ENCODE measurements around the gene PLPP4. TPM values are rescaled to one million over a fixed set of nuclear protein-coding genes. Genes with fewer than 3 reads are reported as not detected.

PLPP4 gene
- total and polyA plus RNA-seq, 10 of the 15 experiments (the other 5 are each of a cell fraction or from before 2014, with no cell fraction given), result 0.08 to 3.1 (median 0.26) TPM; not detected in 3

DNA sequence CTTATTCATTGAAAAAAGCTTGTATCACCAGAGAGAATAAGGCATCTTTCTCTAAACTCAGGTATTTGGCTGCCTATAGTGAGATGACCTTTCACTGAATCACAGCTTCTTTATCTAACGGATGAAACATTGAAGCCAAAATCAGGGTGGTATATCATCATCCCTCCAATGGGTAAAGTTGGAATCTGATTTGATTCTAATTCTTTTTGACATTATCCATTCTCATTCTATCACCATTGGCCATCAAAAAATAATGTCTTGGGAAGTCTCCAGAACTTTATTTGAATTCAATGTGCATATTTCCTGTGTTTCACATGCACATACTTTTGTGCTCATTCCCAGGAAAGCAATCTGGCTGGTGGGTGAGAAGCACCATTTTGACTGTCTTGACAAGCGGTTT, 95.2 kb downstream of the PLPP4 start (continued):
- TF ChIP-seq EED (IDR thresholded peaks at IDR 0.05; ENCODE audit: low read depth), result no peak
- no peak for TF ChIP-seq WRNIP1 (IDR thresholded peaks at IDR 0.05; ENCODE audit: borderline replicate concordance, low read depth, low read length)
- TF ChIP-seq, protein P1, sequence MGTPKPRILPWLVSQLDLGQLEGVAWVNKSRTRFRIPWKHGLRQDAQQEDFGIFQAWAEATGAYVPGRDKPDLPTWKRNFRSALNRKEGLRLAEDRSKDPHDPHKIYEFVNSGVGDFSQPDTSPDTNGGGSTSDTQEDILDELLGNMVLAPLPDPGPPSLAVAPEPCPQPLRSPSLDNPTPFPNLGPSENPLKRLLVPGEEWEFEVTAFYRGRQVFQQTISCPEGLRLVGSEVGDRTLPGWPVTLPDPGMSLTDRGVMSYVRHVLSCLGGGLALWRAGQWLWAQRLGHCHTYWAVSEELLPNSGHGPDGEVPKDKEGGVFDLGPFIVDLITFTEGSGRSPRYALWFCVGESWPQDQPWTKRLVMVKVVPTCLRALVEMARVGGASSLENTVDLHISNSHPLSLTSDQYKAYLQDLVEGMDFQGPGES (IDR thresholded peaks at IDR 0.05), result no peak
- no peak for TF ChIP-seq SREBF1 (IDR thresholded peaks at IDR 0.05; ENCODE audit: low read length)
- no peak for TF ChIP-seq NFXL1 (IDR thresholded peaks at IDR 0.05; ENCODE audit: borderline replicate concordance)
- TF ChIP-seq, protein P2, sequence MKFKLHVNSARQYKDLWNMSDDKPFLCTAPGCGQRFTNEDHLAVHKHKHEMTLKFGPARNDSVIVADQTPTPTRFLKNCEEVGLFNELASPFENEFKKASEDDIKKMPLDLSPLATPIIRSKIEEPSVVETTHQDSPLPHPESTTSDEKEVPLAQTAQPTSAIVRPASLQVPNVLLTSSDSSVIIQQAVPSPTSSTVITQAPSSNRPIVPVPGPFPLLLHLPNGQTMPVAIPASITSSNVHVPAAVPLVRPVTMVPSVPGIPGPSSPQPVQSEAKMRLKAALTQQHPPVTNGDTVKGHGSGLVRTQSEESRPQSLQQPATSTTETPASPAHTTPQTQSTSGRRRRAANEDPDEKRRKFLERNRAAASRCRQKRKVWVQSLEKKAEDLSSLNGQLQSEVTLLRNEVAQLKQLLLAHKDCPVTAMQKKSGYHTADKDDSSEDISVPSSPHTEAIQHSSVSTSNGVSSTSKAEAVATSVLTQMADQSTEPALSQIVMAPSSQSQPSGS (IDR thresholded peaks at IDR 0.05; ENCODE audit: low read length), result no peak

DNA sequence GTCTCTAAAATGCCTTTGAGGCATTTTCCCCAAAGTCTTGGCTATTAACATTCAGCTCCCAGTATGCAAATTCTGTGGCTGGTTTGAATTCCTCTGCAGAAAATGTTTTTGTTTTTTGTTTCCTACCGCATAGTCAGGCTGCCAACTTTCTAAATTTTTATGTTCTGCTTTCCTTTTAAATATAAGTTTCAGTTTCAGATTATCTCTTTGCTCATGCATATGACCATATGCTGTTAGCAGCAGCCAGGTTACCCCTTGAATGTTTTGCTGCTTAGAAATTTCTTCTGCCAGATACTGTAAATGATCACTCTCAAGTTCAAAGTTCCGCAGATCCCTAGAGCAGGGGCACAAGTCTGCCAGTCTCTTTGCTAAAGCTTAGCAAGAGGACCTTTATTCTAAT, 96.9 kb downstream of the PLPP4 start:
- ATAC-seq (no peak), FAIRE-seq (no peak), DNase-seq (ENCODE audit: low read depth, low spot score) (no peak)
- no peaks in the 10 kb centered on the region; the same call in 2 of the 3 replicates for H3K9me3 ChIP-seq (replicated peaks; ENCODE audit: control insufficient read depth, insufficient read depth, low read length)
- ChIA-PET POLR2A (no interaction called here), SMC1A (ENCODE audit: uncharacterized antibody, unreplicated experiment) (no interaction called here), CTCF (interaction anchor here (0.6 kb wide), 1 partner anchor 182 kb away, joined by 3 read pairs; no protein-coding TSS in a partner anchor), RAD21 (ENCODE audit: unreplicated experiment) (no interaction called here)
- no peak overlapping the region for H3K9ac ChIP-seq (ENCODE audit: control insufficient read depth, insufficient read depth, low read length)
- BruUV-seq (replicated peaks), result no TSS peak
- in situ Hi-C loops (cut with MboI) (no loop called here), intact Hi-C loops (cut with micrococcal nuclease; ENCODE audit: unreplicated experiment) (no loop called here)
- no peaks in the 10 kb centered on the region for H3K79me2 ChIP-seq (ENCODE audit: control insufficient read depth, insufficient read depth, low read length)
- no peaks in the 10 kb centered on the region for H3K27me3 ChIP-seq (replicated peaks in 1 of 2; ENCODE audit: control insufficient read depth in 2 of 2, insufficient read depth in 2 of 2, low read length in 1 of 2)
- H4K20me1 ChIP-seq (ENCODE audit: control insufficient read depth, insufficient read depth), result no peaks in the 10 kb centered on the region
- no peaks in the 10 kb centered on the region for H3K4me1 ChIP-seq (ENCODE audit: control insufficient read depth, insufficient read depth, low read length)
- no peak overlapping the region for H3K4me3 ChIP-seq
- no peak overlapping the region for H2AFZ ChIP-seq (ENCODE audit: control insufficient read depth, low read depth, low read length)
- no peak overlapping the region for H3K4me2 ChIP-seq (ENCODE audit: control insufficient read depth, insufficient read depth)
- 40% methylated on average over 2 of the region's 2 CpGs for WGBS (ENCODE audit: insufficient coverage, insufficient replicate concordance, low lambda C conversion rate, missing lambda C conversion rate)
- no peak overlapping the region for H3K27ac ChIP-seq (ENCODE audit: control insufficient read depth, insufficient read depth)
- no peaks in the 10 kb centered on the region for H3K36me3 ChIP-seq (ENCODE audit: control insufficient read depth in 2 of 2, insufficient read depth in 2 of 2, low read length in 1 of 2)
- no peak for TF ChIP-seq SREBF2 (IDR thresholded peaks at IDR 0.05; ENCODE audit: low read length)
- TF ChIP-seq ASH2L (IDR thresholded peaks at IDR 0.05; ENCODE audit: borderline replicate concordance, low read depth), result no peak
- TF ChIP-seq POLR2A (IDR thresholded peaks at IDR 0.05; ENCODE audit: low read depth, low read length), result no peak
- no peak for TF ChIP-seq SREBF1 (IDR thresholded peaks at IDR 0.05; ENCODE audit: low read length)
- TF ChIP-seq, protein P3, sequence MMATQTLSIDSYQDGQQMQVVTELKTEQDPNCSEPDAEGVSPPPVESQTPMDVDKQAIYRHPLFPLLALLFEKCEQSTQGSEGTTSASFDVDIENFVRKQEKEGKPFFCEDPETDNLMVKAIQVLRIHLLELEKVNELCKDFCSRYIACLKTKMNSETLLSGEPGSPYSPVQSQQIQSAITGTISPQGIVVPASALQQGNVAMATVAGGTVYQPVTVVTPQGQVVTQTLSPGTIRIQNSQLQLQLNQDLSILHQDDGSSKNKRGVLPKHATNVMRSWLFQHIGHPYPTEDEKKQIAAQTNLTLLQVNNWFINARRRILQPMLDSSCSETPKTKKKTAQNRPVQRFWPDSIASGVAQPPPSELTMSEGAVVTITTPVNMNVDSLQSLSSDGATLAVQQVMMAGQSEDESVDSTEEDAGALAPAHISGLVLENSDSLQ (IDR thresholded peaks at IDR 0.05), result no peak
- TF ChIP-seq FOS (IDR thresholded peaks at IDR 0.05; ENCODE audit: borderline replicate concordance, extremely low read depth, insufficient read length), result no peak
- TF ChIP-seq LARP7 (IDR thresholded peaks at IDR 0.05), result no peak
- TF ChIP-seq, protein P4, sequence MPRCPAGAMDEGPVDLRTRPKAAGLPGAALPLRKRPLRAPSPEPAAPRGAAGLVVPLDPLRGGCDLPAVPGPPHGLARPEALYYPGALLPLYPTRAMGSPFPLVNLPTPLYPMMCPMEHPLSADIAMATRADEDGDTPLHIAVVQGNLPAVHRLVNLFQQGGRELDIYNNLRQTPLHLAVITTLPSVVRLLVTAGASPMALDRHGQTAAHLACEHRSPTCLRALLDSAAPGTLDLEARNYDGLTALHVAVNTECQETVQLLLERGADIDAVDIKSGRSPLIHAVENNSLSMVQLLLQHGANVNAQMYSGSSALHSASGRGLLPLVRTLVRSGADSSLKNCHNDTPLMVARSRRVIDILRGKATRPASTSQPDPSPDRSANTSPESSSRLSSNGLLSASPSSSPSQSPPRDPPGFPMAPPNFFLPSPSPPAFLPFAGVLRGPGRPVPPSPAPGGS (IDR thresholded peaks at IDR 0.05; ENCODE audit: borderline replicate concordance, insufficient read depth, low read depth, low read length, poor library complexity, severe bottlenecking), result no peak
- TF ChIP-seq TCF12 (IDR thresholded peaks at IDR 0.05; ENCODE audit: low read depth, low read length), result no peak
- TF ChIP-seq STAT3 (IDR thresholded peaks at IDR 0.05; ENCODE audit: low read depth, low read length), result no peak
- TF ChIP-seq, protein P5, sequence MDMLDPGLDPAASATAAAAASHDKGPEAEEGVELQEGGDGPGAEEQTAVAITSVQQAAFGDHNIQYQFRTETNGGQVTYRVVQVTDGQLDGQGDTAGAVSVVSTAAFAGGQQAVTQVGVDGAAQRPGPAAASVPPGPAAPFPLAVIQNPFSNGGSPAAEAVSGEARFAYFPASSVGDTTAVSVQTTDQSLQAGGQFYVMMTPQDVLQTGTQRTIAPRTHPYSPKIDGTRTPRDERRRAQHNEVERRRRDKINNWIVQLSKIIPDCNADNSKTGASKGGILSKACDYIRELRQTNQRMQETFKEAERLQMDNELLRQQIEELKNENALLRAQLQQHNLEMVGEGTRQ (IDR thresholded peaks at IDR 0.05; ENCODE audit: borderline replicate concordance, low read depth, low read length), result no peak
- TF ChIP-seq YBX1 (IDR thresholded peaks at IDR 0.05), result no peak
- TF ChIP-seq RAD21 (IDR thresholded peaks at IDR 0.05; ENCODE audit: insufficient read depth, low read depth, low read length), result no peak
- no peak for TF ChIP-seq PML (IDR thresholded peaks at IDR 0.05; ENCODE audit: low read length)
- TF ChIP-seq RUNX3 (IDR thresholded peaks at IDR 0.05; ENCODE audit: low read length), result no peak

Data from GM12878 (cell line).